IPS-18c (cell line): ENCODE results near the gene LHFPL3.
"Not testable (repeated sequence)": the region's sequence is repeated elsewhere in the genome, so short reads cannot be mapped to it uniquely, and the experiment has no call there.

Source experiments
- H3K4me3 ChIP-seq: 2 replicates; pipeline ENCODE4 v1.7.0; 2013; ENCODE audit warnings: low read depth, mild to moderate bottlenecking, low read length, moderate library complexity; ENCODE audit not compliant: insufficient read depth
- H3K9me3 ChIP-seq: one replicate; pipeline ENCODE4 v1.6.1; 2013; ENCODE audit warnings: mild to moderate bottlenecking, low read length, moderate library complexity; ENCODE audit not compliant: control insufficient read depth, insufficient read depth

LHFPL3 gene

GRCh38 chr7:104933521-104933988 is 605.2 kb downstream of the LHFPL3 start:
- Histone ChIP-seq H3K4me3 (no peak overlapping the region), H3K9me3 (no peaks in the 10 kb centered on the region)

GRCh38 chr7:104934665-104935064 is 606.3 kb downstream of the LHFPL3 start:
- H3K4me3 ChIP-seq = no peak overlapping the region
- no peaks in the 10 kb centered on the region for H3K9me3 ChIP-seq

GRCh38 chr7:104935276-104935675 is 606.9 kb downstream of the LHFPL3 start:
- H3K9me3 ChIP-seq = no peaks in the 10 kb centered on the region
- H3K4me3 ChIP-seq = no peak overlapping the region

GRCh38 chr7:104936546-104936945 is 608.1 kb downstream of the LHFPL3 start:
- H3K9me3 ChIP-seq = no peaks in the 10 kb centered on the region
- no peak overlapping the region for H3K4me3 ChIP-seq

- not testable (repeated sequence) for H3K9me3 ChIP-seq, H3K4me3 ChIP-seq
These were observed 609.1 kb downstream of the LHFPL3 start for GRCh38 chr7:104937489-104937888.

- H3K4me3 ChIP-seq = no peak overlapping the region
- no peaks in the 10 kb centered on the region for H3K9me3 ChIP-seq
These were observed 610.5 kb downstream of the LHFPL3 start for GRCh38 chr7:104938741-104939390.

GRCh38 chr7:104940023-104940710 is 611.8 kb downstream of the LHFPL3 start:
- H3K9me3 ChIP-seq = no peaks in the 10 kb centered on the region
- no peak overlapping the region for H3K4me3 ChIP-seq

- no peak overlapping the region for H3K4me3 ChIP-seq
- no peaks in the 10 kb centered on the region for H3K9me3 ChIP-seq
These were observed 615.3 kb downstream of the LHFPL3 start for GRCh38 chr7:104943502-104944343.

- Histone ChIP-seq H3K9me3 (no peaks in the 10 kb centered on the region), H3K4me3 (no peak overlapping the region)
These were observed 617.2 kb downstream of the LHFPL3 start for GRCh38 chr7:104945599-104945956.

GRCh38 chr7:104946338-104946737 is 617.9 kb downstream of the LHFPL3 start:
- H3K4me3 ChIP-seq = no peak overlapping the region
- no peaks in the 10 kb centered on the region for H3K9me3 ChIP-seq

GRCh38 chr7:104950006-104950405 is 621.6 kb downstream of the LHFPL3 start:
- Histone ChIP-seq H3K9me3 (no peaks in the 10 kb centered on the region), H3K4me3 (no peak overlapping the region)

GRCh38 chr7:104950754-104951153 is 622.4 kb downstream of the LHFPL3 start:
- Histone ChIP-seq H3K9me3 (no peaks in the 10 kb centered on the region), H3K4me3 (no peak overlapping the region)

GRCh38 chr7:104951546-104951945 is 623.1 kb downstream of the LHFPL3 start:
- no peaks in the 10 kb centered on the region for H3K9me3 ChIP-seq
- no peak overlapping the region for H3K4me3 ChIP-seq

GRCh38 chr7:104955276-104955675 is 626.9 kb downstream of the LHFPL3 start:
- H3K4me3 ChIP-seq = no peak overlapping the region
- H3K9me3 ChIP-seq = no peaks in the 10 kb centered on the region
